HL-60/S4 treated with phorbol 12-myristate 13-acetate at 8.2 ng/mL for 4 days and 3 days (cell line): ENCODE measurements around the gene CIDEC.
"Not testable (repeated sequence)": the region's sequence is repeated elsewhere in the genome, so short reads cannot be mapped to it uniquely, and the experiment has no call there.

Experiments
- in situ Hi-C: fragments of 300-500 bp; cut with MboI; formaldehyde crosslinking; loops from 2 replicates; pipeline ENCODE4 v1.15.0; 2022; ENCODE audit warnings: low sequenced_read_pairs

CIDEC gene

DNA sequence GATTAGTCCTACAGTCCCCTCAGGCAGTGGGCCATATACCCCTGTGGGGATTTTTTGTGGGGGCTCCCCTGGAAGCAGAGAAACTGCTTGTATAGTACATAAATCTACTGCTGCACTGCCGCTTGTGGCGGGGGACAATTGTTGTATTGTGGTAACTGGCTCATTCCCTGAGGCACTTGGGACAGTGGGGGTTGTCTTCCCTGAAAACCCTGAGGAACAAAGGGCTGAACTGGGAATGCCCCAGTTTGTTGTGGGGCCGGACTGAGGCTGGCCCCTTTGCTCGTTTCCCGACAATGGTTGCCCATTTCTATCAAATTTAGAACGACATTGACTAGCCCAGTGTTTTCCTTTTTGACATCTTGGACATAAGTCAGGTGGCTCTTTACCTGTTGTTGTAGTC, 28.7 kb downstream of the CIDEC start:
- in situ Hi-C loops: not testable (repeated sequence)

DNA sequence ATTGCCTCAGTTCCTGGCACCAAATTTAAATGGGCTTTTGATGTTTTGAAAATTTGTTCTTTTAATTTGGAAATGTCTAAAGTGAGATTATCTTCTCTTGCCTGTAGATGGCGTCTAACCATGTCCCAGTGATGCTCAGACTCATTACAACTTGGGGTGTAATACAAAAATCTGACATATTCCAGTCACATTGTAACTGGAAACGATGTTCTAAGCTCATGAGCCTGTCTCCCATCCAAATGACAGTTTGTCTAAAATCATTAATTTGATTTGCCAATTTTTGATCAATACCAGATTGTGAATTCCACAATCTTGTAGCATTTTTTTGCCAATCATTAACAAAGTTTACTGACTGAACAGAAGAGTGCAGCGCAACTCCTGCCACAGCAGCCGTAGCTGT, 31.2 kb downstream of the CIDEC start:
- in situ Hi-C loops: not testable (repeated sequence)

DNA sequence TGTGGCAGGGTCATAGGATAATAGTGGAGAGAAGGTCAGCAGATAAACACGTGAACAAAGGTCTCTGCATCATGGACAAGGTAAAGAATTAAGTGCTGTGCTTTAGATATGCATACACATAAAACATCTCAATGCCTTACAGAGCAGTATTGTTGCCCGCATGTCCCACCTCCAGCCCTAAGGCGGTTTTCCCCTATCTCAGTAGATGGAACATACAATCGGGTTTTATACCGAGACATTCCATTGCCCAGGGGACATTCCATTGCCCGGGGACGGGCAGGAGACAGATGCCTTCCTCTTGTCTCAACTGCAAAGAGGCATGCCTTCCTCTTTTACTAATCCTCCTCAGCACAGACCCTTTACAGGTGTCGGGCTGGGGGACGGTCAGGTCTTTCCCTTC, 32.2 kb downstream of the CIDEC start:
- in situ Hi-C loops: not testable (repeated sequence)

DNA sequence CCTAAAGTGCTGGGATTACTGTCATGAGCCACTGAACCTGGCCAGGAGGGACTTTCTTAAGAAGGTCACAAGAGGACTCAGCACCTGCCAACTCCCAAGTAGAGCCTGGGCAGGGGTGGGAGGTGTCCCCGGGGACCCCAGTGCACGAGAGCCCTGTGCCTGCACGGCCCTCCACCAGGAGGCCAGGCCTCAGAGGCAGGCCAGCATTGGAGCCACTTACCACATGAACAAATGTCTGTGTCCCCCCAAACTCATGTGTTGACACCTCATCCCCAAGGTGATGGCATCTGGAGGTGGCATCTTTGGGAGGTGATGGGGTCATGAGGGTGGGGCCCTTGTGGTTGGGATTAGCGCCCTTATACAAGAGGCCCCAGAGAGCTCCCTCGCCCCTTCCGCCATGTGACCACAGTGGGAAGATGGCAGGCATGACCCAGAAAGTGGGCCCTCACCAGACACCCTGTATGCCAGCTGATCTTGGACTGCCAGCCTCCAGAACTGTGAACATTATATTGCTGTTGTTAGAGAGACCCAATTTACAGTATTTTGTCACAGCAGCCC, 33.0 kb downstream of the CIDEC start:
- in situ Hi-C loops: no loop called here

DNA sequence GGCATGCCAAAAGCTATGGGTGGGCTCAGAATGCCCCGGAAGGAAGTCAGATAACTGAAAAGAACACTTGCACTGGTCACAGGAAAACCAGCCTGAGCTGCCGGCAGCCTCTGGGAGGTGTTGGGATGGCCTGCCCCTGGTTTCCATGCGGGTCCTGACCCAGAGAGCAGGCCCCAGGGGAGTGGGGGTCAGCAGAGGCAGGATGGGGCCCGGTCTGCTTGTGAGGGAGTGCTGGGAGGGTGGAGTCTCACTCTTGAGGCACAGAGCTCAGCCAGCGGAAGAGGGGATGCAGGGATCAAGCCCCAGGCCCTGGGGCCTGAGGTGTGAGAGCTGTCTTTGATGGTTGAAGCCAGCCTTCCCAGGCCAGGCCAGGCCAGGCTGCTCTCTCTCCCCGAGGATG, 33.8 kb downstream of the CIDEC start:
- in situ Hi-C loops: no loop called here

DNA sequence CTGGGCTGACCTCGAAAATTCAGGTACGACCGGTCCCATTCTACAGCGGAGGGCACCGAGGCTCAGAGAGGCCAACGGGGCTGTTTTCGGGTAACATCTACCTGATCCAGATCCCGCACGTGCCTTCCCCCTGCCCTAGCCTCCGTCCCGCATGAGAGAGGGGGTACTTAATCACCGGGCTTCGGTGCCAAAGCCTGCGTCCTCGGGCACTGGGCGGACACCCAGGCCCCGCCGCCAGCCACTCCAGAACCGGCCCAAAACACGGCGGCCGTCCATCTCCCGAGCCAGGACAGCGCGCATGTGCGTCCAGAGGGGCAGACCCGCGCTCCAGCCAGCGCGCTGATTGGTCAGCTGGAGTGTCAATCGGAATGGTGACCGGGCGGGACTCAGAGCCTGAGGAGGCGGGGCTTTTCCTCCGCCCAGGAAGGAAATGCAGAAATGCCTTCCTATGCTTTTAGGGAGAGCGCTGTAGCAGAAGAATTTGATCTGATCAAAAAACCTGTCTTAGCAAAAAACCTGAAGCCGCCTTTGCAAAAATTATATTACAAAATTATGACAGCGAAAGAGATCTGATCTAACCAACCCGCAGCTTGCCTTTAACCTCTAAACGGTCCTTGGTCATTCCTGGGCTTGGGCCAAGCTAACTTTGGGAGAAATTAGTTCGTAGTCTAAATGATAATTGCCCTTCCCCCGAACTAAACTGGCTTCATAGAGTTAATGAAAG, 36.2 kb downstream of the CIDEC start, which contains the start of gene RPUSD3:
Gene RPUSD3, minus strand, starts transcription at position 294 of the 724 bp plus-strand sequence. Its CDS starts 18 bp downstream, at position 276.
- in situ Hi-C loops: no loop called here

DNA sequence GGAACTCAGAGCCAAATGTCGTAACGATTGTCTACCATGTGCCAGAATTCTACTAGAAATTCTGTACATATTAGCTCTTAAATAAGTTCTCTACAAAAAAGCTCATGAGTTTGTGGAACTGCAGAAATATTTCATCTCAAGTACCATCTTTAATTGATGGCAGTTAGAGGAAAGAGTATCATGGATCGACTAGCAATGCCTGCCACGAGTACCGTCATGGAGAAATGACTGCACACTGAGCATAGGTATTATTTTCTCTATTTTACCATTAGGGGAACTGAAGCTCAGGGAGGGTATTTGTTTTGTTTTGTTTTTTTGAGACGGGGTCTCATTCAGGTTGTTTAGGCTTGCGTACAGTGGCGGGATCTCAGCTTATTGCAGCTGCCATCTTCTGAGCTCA, 39.0 kb downstream of the CIDEC start:
- in situ Hi-C loops: no loop called here

DNA sequence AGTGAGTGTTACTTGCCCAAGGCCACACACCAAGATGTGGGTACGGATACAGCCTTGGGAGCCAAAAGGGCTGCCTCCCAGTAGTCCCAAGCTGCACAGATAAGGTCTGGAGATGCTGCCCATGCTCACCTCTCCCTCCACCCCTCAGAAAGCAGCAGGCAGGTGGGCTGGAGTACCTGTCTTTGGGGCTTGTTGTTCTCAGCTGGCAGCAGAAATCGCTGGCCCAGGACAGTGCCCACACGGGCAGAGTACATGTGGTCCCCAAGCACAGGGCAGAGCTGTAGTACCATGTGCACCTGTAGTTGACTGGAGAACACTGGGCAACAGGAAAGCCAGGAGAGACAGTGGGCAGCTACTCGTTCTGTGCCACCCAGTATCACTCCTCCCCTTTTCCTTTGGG, 41.2 kb downstream of the CIDEC start:
- in situ Hi-C loops: no loop called here

DNA sequence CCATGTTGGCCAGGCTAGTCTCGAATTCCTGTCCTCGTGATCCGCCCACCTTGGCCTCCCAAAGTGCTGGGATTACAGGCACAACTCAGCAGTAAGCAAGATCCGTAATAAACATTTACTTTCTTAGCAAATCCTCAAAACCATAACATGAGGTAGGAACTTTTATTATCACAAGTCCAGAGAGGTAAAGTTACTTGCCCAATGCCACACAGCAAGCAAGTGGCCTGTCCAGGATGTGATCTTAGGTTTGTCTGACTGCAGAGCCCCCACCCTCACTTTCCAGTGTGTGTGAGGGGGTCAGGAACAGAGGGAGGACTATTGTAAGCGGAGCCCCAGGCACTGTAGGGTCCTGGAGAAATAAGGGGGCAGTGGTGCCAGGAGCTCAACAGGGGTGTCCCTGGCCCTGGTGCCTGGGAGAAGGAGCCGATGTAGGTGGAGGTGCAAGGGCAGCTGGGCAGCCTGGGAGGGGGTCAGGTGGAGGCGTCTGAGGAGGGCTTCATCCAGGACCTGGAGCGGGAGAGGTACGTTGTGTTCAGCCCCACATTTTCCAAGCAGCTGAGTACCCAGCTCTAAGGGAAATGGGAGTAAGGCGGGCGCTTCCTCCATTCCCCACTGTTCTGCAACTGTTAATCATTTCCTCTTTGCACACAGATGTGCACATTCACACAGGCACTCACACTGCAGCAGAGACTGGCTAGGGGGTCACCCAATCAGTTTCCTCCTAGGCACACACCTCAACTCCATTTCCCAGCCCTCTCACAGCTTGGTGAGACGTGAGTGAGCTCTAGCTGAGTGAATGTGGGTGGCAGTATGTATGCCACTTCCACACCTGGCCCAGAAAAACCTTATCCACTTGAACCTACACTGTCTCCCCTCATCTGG, 42.1 kb downstream of the CIDEC start:
- in situ Hi-C loops: no loop called here

DNA sequence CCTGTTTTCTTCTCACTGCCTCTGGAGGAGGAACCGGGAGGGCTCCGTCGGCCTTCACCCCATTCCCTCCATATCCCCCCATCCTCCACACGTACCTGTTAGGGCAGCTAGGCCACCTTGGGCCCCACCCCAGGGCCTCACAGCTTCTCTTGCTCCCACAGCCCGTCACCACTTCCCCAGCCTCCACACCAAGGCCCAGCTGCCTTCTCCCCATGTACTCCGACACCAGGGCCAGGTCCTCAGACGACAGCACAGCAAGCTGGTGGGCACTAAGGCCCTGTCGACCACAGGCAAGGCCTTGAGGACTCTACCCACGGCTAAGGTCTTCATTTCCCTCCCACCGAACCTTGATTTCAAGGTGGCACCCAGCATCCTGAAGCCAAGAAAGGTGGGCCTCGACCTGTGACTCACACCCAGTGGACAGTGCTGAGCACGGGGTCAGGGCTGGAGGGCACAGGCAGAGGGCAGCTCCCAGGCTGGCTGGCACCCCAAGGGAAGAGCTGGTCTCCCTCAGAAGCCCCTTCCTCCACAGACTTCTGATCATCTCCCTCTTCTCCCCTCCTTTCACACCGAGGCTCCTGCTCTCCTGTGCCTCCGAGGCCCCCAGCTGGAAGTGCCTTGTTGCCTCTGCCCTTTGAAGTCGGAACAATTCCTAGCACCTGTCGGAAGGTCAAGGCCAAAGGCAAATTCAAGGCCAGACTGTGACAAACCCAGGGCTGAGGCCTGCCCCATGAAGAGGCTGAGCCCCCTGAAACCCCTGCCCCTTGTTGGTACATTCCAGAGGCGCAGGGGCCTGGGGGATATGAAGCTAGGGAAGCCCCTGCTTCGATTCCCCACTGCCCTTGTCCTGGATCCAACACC, 45.3 kb downstream of the CIDEC start:
- in situ Hi-C loops: no loop called here

DNA sequence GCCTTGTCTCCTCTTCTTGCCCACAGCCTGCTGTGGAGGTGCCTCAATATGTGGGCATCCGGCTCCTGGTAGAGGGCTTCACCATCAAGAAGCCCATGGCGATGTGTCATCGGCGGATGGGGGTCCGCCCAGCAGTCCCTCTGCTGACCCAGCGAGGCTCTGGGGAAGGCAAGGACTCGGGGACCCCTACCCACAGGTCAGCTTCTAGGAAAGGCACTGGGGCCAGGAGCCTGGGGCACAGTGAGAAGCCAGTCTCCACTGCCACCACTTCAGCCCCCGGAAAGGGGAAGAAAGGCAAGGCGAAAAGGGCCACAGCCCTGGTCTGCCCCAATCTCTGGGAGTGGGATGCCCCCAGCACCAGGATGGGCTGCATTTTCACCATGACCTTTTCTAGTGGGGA, 47.0 kb downstream of the CIDEC start:
- in situ Hi-C loops: no loop called here

DNA sequence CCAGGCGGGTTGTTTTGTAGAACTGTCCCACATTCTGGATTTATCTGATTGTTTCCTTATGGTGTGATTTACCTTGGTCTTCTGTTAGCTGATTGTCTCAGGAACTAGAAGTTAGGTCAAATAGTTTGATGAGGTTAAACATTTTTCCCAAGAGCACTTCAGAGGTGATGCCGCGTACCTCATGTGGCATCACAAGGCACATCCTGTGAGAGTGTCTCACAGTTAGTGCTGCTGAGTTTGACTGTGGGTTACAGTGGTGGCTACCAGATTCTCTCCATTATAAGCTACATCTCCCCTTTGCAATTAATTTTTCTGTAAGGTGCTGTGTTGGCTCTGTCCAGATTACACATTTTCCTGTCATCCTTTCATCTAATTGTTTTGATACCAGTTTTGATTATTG, 48.8 kb downstream of the CIDEC start:
- in situ Hi-C loops: no loop called here

DNA sequence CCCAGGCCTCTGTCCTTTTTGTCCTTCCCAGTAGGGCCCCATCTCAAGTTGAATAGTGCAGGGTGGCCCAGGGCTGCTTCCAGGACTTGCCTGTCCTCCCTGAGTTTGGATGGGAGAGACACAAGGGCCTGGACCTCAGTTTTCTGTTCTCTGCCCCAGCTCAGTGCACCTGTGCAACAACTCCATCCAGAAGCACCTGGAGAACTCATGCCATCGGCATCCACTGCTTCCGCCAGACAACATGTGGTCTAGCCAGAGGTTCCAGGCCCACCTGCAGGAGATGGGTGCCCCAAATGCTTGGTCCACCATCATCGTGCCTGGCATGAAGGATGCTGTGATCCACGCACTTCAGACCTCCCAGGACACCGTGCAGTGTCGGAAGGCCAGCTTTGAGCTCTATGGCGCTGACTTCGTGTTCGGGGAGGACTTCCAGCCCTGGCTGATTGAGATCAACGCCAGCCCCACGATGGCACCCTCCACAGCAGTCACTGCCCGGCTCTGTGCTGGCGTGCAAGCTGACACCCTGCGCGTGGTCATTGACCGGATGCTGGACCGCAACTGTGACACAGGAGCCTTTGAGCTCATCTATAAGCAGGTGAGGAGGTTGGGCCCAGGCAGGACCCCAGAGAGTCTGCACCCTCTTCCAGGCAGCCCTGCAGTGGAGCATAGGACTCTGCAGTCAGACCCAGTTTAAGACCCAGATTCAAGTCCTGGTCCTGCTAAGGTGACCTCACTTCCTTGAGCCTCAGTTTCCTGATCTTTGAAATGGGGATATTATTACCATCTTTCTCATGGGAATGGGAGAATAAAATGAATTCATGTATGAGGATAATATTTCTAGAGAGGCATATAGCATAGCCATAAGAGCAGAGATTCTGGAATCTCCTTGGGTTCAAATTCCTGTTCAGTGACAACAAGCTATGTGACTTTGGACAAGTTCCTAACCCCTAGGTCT, 51.0 kb downstream of the CIDEC start:
- in situ Hi-C loops: no loop called here

DNA sequence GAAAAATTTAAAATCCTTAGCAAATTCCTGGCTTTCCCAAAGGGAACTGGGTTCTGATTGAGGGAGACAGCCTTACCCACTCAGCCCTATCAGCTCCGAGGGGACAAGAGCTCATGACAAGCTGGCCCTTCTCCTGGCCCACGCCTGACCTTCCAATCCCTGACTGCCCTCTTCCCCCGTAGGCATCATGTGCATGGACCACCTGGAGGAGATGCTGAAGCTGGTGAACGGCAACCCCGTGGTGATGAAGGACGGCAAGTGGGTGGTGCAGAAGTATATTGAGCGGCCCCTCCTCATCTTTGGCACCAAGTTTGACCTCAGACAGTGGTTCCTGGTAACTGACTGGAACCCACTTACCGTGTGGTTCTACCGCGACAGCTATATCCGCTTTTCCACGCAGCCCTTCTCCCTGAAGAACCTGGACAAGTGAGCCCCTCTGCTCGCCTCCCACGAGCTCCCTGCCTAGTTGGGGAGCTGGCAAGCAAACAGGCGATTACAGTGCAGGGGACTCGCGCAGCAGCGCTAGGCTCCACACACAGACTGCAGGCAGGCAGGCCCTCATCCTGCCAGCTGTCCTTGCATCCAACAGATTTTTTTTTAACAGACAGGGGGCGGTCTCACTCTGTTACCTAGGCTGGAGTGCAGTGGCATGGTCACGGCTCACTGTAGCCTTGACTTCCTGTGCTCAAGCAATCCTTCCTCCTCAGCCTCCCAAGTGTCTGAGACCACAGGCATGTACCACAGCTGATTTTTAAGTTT, 53.1 kb downstream of the CIDEC start:
- in situ Hi-C loops: no loop called here

DNA sequence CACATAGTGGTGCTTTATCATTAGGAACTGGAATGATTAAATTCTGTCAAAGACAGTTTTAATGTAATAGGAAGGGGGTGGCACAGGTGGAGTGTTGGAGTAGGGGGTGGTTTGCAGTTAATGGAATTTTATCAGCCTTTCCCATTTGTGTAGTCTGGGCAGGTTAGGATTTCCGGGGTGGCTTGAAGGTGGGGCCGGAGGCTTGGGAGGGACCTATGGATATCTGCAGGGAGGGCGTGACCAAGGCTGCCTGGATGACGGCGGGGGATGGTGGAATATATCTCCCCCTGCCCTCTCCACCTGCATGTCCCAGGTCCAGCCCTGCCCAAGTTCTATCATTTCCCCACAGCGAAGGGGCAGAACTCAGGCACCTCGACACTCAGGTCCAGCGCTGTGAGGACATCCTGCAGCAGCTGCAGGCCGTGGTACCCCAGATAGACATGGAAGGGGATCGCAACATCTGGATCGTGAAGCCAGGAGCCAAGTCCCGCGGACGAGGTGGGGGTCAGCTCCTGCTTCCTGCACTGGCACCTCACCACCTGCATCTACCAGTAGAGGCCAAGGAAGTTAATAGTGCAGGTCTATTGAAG, 54.5 kb downstream of the CIDEC start:
- in situ Hi-C loops: no loop called here

DNA sequence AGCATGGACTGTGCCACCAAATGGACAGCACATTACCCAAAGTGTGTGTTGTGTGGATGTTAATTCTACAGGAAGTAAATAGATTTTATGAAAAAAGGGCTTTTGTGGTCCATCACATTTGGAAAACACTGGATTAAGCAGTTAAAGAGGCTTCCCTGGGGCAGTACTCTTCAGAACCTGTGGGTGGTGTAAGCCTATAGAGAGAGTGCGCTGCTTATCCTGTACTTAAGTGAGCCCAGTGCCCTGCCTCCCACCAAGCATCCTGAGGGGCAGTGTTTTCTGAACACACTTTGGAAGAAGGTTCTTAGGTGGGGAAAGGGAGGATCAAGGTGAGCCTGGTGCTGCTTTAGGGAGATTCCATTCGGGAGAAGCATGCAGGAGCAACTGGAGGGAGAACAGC, 59.1 kb downstream of the CIDEC start:
- in situ Hi-C loops: no loop called here

DNA sequence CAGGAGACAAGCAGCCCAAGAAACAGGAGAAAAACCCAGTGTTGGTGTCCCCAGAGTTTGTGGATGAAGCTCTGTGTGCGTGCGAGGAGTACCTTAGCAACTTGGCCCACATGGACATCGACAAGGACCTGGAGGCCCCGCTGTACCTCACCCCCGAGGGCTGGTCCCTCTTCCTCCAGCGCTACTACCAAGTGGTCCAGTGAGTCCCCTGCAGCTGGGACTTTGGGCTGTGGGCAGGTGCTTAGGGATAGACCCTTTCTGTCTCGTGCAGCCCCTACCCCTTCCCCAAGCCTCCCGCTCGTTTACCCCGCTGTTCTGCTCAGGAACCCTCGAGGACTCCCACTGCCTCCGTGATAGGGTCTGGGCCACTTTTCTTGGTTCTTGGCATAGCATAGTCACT, 59.5 kb downstream of the CIDEC start:
- in situ Hi-C loops: no loop called here

DNA sequence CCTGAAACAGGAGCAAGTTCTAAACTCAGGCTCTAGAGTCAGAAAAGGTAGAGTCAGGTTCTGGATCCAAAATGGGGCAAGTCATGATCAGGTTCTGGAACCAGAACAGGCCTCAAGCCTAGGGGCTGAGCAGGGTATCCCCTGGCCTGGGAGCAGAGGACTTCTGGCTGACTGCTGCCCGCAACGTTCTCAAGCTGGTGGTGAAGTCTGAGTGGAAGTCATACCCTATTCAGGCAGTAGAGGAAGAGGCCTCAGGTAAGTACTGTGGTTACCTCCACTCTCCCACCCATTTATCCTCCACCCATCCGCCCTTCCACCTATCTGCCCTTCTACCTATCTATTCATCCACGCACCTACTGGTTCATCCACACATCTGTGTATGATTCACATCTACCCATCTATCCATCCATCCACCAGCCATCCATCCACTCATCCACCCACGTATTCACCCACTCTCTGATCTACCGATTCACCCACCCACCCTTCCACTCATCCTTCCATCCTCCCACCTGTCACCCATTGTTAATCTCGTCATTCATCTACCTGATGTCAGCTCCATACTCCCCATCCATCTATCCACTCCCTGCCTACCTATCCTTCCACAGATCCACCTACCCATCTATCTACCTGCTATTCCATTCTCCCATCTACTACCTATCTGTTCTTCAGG, 61.3 kb downstream of the CIDEC start:
- in situ Hi-C loops: no loop called here
